Motor neuron (in vitro differentiated cells): ENCODE measurements around the gene MRGPRG. TPM values are rescaled to one million over a fixed set of nuclear protein-coding genes. Genes with fewer than 3 reads are reported as not detected.
"Not testable (repeated sequence)": the region's sequence is repeated elsewhere in the genome, so short reads cannot be mapped to it uniquely, and the experiment has no call there.

Source experiments
- ATAC-seq, 8 experiments: fragments of 200-7000 bp; cut with Tn5 transposase; replicated peaks in 6 of 8; 2 replicates each; pipeline ENCODE4 v1.8.0; 2021; ENCODE audit warnings: mild to moderate bottlenecking in 8 of 8, moderate library complexity in 8 of 8
- H3K27ac ChIP-seq, 2 donors: fragments of 250-450 bp; sonication (Bioruptor Pico); 2 replicates each; pipeline ENCODE4 v1.9.0; 2021; ENCODE audit warnings: antibody characterized with exemption in 2 of 2, mild to moderate bottlenecking in 2 of 2, moderate library complexity in 1 of 2
- H3K4me1 ChIP-seq, 2 donors: fragments of 250-450 bp; sonication (Bioruptor Pico); replicated peaks in 1 of 2; 2 replicates each; pipeline ENCODE4 v1.6.1; 2021; ENCODE audit warnings: antibody characterized with exemption in 2 of 2, mild to moderate bottlenecking in 2 of 2, moderate library complexity in 1 of 2
- H3K4me3 ChIP-seq, 5 donors: fragments of 250-450 bp; sonication (Bioruptor Pico); 2 replicates each; pipeline ENCODE4 v1.9.0; 2021; ENCODE audit warnings: antibody characterized with exemption in 5 of 5, mild to moderate bottlenecking in 5 of 5, moderate library complexity in 4 of 5
- WGBS, 10 experiments: fragments of 450-650 bp; shearing (Covaris generic); methylation state at CpG; one replicate each; pipeline ENCODE4 v1.0.0; 2022; 5-methylcytosine and 5-hydroxymethylcytosine counted together
- in situ Hi-C, 9 experiments: fragments of 400-800 bp; cut with MboI; loops; one replicate each; pipeline ENCODE4 v1.15.0; 2021; ENCODE audit warnings: low sequenced_read_pairs in 9 of 9, low pct_unique_long_range_greater_than_20kb in 2 of 9; ENCODE audit not compliant: unreplicated experiment in 9 of 9
- total RNA-seq, 8 experiments: library from RNA; unstranded; fragments of 300-600 nt; gene quantifications; 2 replicates each; pipeline versions ENCODE4 v1.2.3 to v1.2.4, GENCODE V29; 2022

MRGPRG gene
- total RNA-seq, 8 experiments from 2014 or later: 0.41 to 1.4 (median 0.73) TPM; not detected in 5

DNA sequence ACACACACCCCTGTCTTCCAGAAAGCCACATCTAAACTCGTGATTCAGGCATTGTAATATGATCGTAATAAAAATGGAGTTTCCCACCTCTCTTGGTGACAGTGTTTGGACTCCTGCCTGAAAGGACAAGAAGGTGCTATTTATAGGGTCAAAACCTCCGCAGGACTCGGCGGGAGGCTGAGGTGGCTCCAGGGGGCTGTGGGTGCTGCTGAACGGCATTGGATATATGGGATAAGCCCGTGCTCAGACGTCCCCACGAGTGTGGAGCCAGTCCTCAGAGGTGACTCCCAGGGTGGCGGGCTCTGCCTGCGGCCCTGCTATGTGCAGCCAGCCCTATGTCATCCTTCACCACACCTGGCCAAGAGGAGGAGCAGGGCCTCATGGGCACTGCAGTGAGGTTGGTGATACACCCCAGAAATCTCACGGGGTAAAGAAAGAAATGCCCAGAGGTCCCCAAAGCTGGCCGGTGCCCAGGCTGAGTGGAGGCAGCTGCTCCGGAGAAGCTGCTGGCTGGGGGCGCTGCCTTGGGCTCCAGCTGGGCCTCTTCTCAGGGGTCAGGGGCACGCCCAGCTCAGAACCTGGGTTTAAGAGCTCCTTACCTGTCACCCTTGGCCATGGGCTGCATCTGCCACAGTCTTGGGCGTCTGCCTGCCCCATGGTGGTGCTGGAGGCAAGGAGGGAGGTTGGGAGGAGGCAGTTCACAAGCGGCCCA is 48.4 kb downstream of the MRGPRG start:
- WGBS, 10 experiments: 0 to 100% (median 87%) methylated on average over 1 to 6 of the region's 18 CpGs; no CpG with 5 or more reads in 5 of the 10 experiments
- no peak overlapping the region for H3K27ac ChIP-seq
- peaks cover 0 to 13% of the 10 kb centered on the region in 2 donors for H3K4me1 ChIP-seq
- in situ Hi-C loops: no loop called here
- ATAC-seq: no peak
- no peak overlapping the region for H3K4me3 ChIP-seq

- Histone ChIP-seq H3K27ac (no peak overlapping the region), H3K4me3 (no peak overlapping the region), H3K4me1 (peaks cover 0 to 14% of the 10 kb centered on the region in 2 donors)
- WGBS, 10 experiments: 0 to 47% (median 16%) methylated on average over 1 to 14 of the region's 31 CpGs; no CpG with 5 or more reads in 3 of the 10 experiments
- in situ Hi-C loops: no loop called here
- peak in 6 of 8 experiments; percentile 12 to 74 (median 32) for ATAC-seq
These were observed 49.2 kb downstream of the MRGPRG start for GRCh38 chr11:3169255-3170043.

GRCh38 chr11:3168742-3169254 is 49.8 kb downstream of the MRGPRG start:
- H3K4me3 ChIP-seq, H3K27ac ChIP-seq, in situ Hi-C loops, ATAC-seq: not testable (repeated sequence)
- peaks cover 3 to 20% of the 10 kb centered on the region in 2 donors for H3K4me1 ChIP-seq
- WGBS, 10 experiments: 0 to 100% (median 83%) methylated on average over 1 to 12 of the region's 17 CpGs; no CpG with 5 or more reads in 2 of the 10 experiments

Other genes with a start within 250 kb of the MRGPRG start
- gene NAP1L4, start 226.5 kb downstream of the MRGPRG start, total RNA-seq: 100 to 1,000 TPM in 6 of 8 experiments, 10 to 100 TPM in 2; 92.6 to 166 (median 122) TPM
- 100 to 1,000 TPM in 1 of 8 experiments, 10 to 100 TPM in 7; 37.9 to 119 (median 65.5) TPM for gene CARS1, start 161.4 kb downstream of the MRGPRG start, total RNA-seq
- 10 to 100 TPM; 12.1 to 29.8 (median 18.1) TPM for gene OSBPL5, start 53.5 kb downstream of the MRGPRG start, total RNA-seq
- gene MRGPRE, start 13.6 kb upstream of the MRGPRG start, total RNA-seq: under 1 TPM in 3 of 8 experiments, not detected in 5; 0.31 to 0.85 (median 0.36) TPM
- gene ZNF195, start 160.3 kb upstream of the MRGPRG start, total RNA-seq: 10 to 100 TPM; 30.3 to 65.3 (median 46.0) TPM